HAP-1 (cell line): ENCODE measurements around the gene B4GALT2.

Experiments used
- DNase-seq, 2 experiments: peaks; one replicate each; pipeline ENCODE4 v3.0.0-alpha.2; 2016 to 2020; ENCODE audit warnings: low spot score in 2 of 2
- H3K27me3 ChIP-seq: fragments of 250-450 bp; sonication (Bioruptor Pico); 2 replicates; pipeline ENCODE4 v1.5.1; 2020; ENCODE audit warnings: low read depth, mild to moderate bottlenecking, moderate library complexity
- H3K36me3 ChIP-seq: fragments of 250-450 bp; sonication (Bioruptor Pico); replicated peaks from 2 replicates; pipeline ENCODE4 v1.5.1; 2020; ENCODE audit warnings: mild to moderate bottlenecking
- H3K4me1 ChIP-seq: fragments of 250-450 bp; sonication (Bioruptor Pico); 2 replicates; pipeline ENCODE4 v1.5.1; 2020; ENCODE audit warnings: mild to moderate bottlenecking
- H3K4me3 ChIP-seq: fragments of 250-450 bp; sonication (Bioruptor Pico); 2 replicates; pipeline ENCODE4 v1.5.1; 2020; ENCODE audit warnings: mild to moderate bottlenecking, moderate library complexity
- H3K9me3 ChIP-seq: fragments of 250-450 bp; sonication (Bioruptor Pico); 2 replicates; pipeline ENCODE4 v1.5.1; 2020; ENCODE audit warnings: mild to moderate bottlenecking, moderate library complexity
- in situ Hi-C: fragments of 300-500 bp; cut with MboI; formaldehyde crosslinking; loops from 3 replicates; pipeline ENCODE4 v1.14.3; 2020; ENCODE audit warnings: low sequenced_read_pairs, inconsistent platforms, mixed read lengths

The B4GALT2 gene

GRCh38 chr1:44020464-44020863 is 41.5 kb downstream of the B4GALT2 start:
- Histone ChIP-seq H3K9me3 (no peaks in the 10 kb centered on the region), H3K4me1 (no peaks in the 10 kb centered on the region), H3K27me3 (no peaks in the 10 kb centered on the region), H3K36me3 (peaks cover 3% of the 10 kb centered on the region), H3K4me3 (no peak overlapping the region)
- no peak for DNase-seq
- in situ Hi-C loops = no loop called here

GRCh38 chr1:44021156-44021555 is 42.1 kb downstream of the B4GALT2 start:
- in situ Hi-C loops = no loop called here
- Histone ChIP-seq H3K36me3 (peaks cover 3% of the 10 kb centered on the region), H3K27me3 (no peaks in the 10 kb centered on the region), H3K9me3 (no peaks in the 10 kb centered on the region), H3K4me1 (no peaks in the 10 kb centered on the region), H3K4me3 (no peak overlapping the region)
- DNase-seq = no peak

GRCh38 chr1:44021581-44022321 is 42.7 kb downstream of the B4GALT2 start:
- H3K27me3 ChIP-seq = no peaks in the 10 kb centered on the region
- DNase-seq = no peak
- no peaks in the 10 kb centered on the region for H3K9me3 ChIP-seq
- peaks cover 3% of the 10 kb centered on the region for H3K36me3 ChIP-seq
- H3K4me3 ChIP-seq = no peak overlapping the region
- H3K4me1 ChIP-seq = no peaks in the 10 kb centered on the region
- in situ Hi-C loops = no loop called here

GRCh38 chr1:44024031-44024902 is 45.3 kb downstream of the B4GALT2 start:
- H3K4me3 ChIP-seq = no peak overlapping the region

GRCh38 chr1:44024903-44025525 is 46.0 kb downstream of the B4GALT2 start:
- DNase-seq = no peak
- H3K4me1 ChIP-seq = peaks cover 5% of the 10 kb centered on the region
- H3K27me3 ChIP-seq = no peaks in the 10 kb centered on the region
- no peaks in the 10 kb centered on the region; the same call in none of the 2 replicates for H3K36me3 ChIP-seq
- in situ Hi-C loops = loop anchor here (25.0 kb wide), 1 partner anchor 263 kb away; no protein-coding TSS in a partner anchor
- H3K4me3 ChIP-seq = no peak overlapping the region
- no peaks in the 10 kb centered on the region for H3K9me3 ChIP-seq

More at GRCh38 chr1:44024031-44024902, 45.3 kb downstream of the B4GALT2 start:
- DNase-seq = no peak
- in situ Hi-C loops = no loop called here
- H3K36me3 ChIP-seq = no peaks in the 10 kb centered on the region; the same call in none of the 2 replicates
- H3K27me3 ChIP-seq = no peaks in the 10 kb centered on the region
- no peaks in the 10 kb centered on the region for H3K9me3 ChIP-seq
- H3K4me1 ChIP-seq = peaks cover under 1% of the 10 kb centered on the region

GRCh38 chr1:44025816-44026215 is 46.8 kb downstream of the B4GALT2 start:
- H3K36me3 ChIP-seq = no peaks in the 10 kb centered on the region; the same call in none of the 2 replicates
- in situ Hi-C loops = loop anchor here (25.0 kb wide), 1 partner anchor 264 kb away; no protein-coding TSS in a partner anchor
- peaks cover 5% of the 10 kb centered on the region for H3K4me1 ChIP-seq

GRCh38 chr1:44027320-44027719 is 48.3 kb downstream of the B4GALT2 start:
- no peak for DNase-seq
- in situ Hi-C loops = loop anchor here (25.0 kb wide), 1 partner anchor 265 kb away; no protein-coding TSS in a partner anchor

More at GRCh38 chr1:44025816-44026215, 46.8 kb downstream of the B4GALT2 start:
- no peaks in the 10 kb centered on the region for H3K27me3 ChIP-seq
- H3K9me3 ChIP-seq = no peaks in the 10 kb centered on the region
- H3K4me3 ChIP-seq = no peak overlapping the region
- DNase-seq = no peak

GRCh38 chr1:44029260-44029910 is 50.4 kb downstream of the B4GALT2 start:
- in situ Hi-C loops = loop anchor here (25.0 kb wide), 1 partner anchor 267 kb away; no protein-coding TSS in a partner anchor
- Histone ChIP-seq H3K4me1 (peaks cover 10% of the 10 kb centered on the region), H3K9me3 (no peaks in the 10 kb centered on the region), H3K36me3 (no peaks in the 10 kb centered on the region), H3K27me3 (no peaks in the 10 kb centered on the region), H3K4me3 (peak overlapping the region; percentile 94)
- no peak for DNase-seq

More at GRCh38 chr1:44027320-44027719, 48.3 kb downstream of the B4GALT2 start:
- no peaks in the 10 kb centered on the region for H3K9me3 ChIP-seq
- H3K27me3 ChIP-seq = no peaks in the 10 kb centered on the region
- peaks cover 10% of the 10 kb centered on the region for H3K4me1 ChIP-seq
- no peaks in the 10 kb centered on the region; the same call in 1 of the 2 replicates for H3K36me3 ChIP-seq
- H3K4me3 ChIP-seq = no peak overlapping the region

- no peaks in the 10 kb centered on the region for H3K9me3 ChIP-seq
- peak; percentile 90 to 96 for DNase-seq
- in situ Hi-C loops = loop anchor here (10.0 to 25.0 kb wide), 2 partner anchors 268 to 505 kb away; no protein-coding TSS in a partner anchor
- H3K36me3 ChIP-seq = no peaks in the 10 kb centered on the region
- H3K4me3 ChIP-seq = peak overlapping the region; percentile 94
- H3K27me3 ChIP-seq = no peaks in the 10 kb centered on the region
- H3K4me1 ChIP-seq = peaks cover 10% of the 10 kb centered on the region
Observed at GRCh38 chr1:44029911-44030604, 51.0 kb downstream of the B4GALT2 start.

GRCh38 chr1:44030605-44031251 is 51.7 kb downstream of the B4GALT2 start:
- H3K27me3 ChIP-seq = no peaks in the 10 kb centered on the region
- peak overlapping the region; percentile 94 for H3K4me3 ChIP-seq
- H3K36me3 ChIP-seq = no peaks in the 10 kb centered on the region
- H3K4me1 ChIP-seq = peaks cover 10% of the 10 kb centered on the region
- peak; percentile 36 to 69 for DNase-seq
- no peaks in the 10 kb centered on the region for H3K9me3 ChIP-seq
- in situ Hi-C loops = loop anchor here (10.0 to 25.0 kb wide), 2 partner anchors 268 to 506 kb away; no protein-coding TSS in a partner anchor

- H3K4me3 ChIP-seq = peak within 1 kb of the TSS; percentile 94
- DNase-seq = peak; percentile 63 to 83
- in situ Hi-C loops = loop anchor here (10.0 to 25.0 kb wide), 2 partner anchors 269 to 507 kb away; no protein-coding TSS in a partner anchor
Observed at GRCh38 chr1:44031252-44032169, 52.5 kb downstream of the B4GALT2 start, which contains the start of gene SLC6A9. SLC6A9 (minus strand) TSS chr1:44031462; CDS start chr1:44024277, 7,185 bp downstream.

More at GRCh38 chr1:44031252-44032169, 52.5 kb downstream of the B4GALT2 start, which contains the start of gene SLC6A9:
- H3K36me3 ChIP-seq = no peaks in the 10 kb centered on the region
- H3K4me1 ChIP-seq = peaks cover 18% of the 10 kb centered on the region
- H3K9me3 ChIP-seq = no peaks in the 10 kb centered on the region
- H3K27me3 ChIP-seq = no peaks in the 10 kb centered on the region
